Ovary (tissue), 9 donors: ENCODE results near the gene PRXL2B. TPM values are rescaled to one million over a fixed set of nuclear protein-coding genes. Genes with fewer than 3 reads are reported as not detected.
"Not testable (repeated sequence)": the region's sequence is repeated elsewhere in the genome, so short reads cannot be mapped to it uniquely, and the experiment has no call there.

Experiments
- DNase-seq, 5 donors: peaks; one replicate each; pipeline ENCODE4 v3.0.0-alpha.2; 2019 to 2020
- H3K27ac ChIP-seq, 2 donors: fragments of 200-600 bp; one replicate each; pipeline versions ENCODE4 v1.5.1 to v1.8.0; 2019 to 2022
- H3K27me3 ChIP-seq: fragments of 200-600 bp; one replicate; pipeline ENCODE4 v1.8.0; 2022
- H3K36me3 ChIP-seq: fragments of 200-600 bp; sonication (generic); one replicate; pipeline ENCODE4 v1.5.1; 2019
- H3K4me1 ChIP-seq: one replicate; pipeline ENCODE4 v1.8.1; 2013; ENCODE audit warnings: mild to moderate bottlenecking, moderate library complexity; ENCODE audit not compliant: insufficient read depth
- H3K4me3 ChIP-seq: fragments of 200-600 bp; sonication (generic); one replicate; pipeline ENCODE4 v1.5.1; 2017
- H3K9me3 ChIP-seq, 2 donors: fragments of 200-600 bp in 1 of 2; sonication (generic) in 1 of 2; one replicate each; pipeline versions ENCODE4 v1.5.1 to v1.8.1; 2013 to 2019; ENCODE audit warnings: mild to moderate bottlenecking in 1 of 2, moderate library complexity in 1 of 2
- EP300 ChIP-seq: sonication (generic); formaldehyde crosslinking; IDR thresholded peaks from one replicate; pipeline ENCODE4 v1.6.1; 2017; ENCODE audit warnings: antibody characterized with exemption
- POLR2A ChIP-seq: fragments of 450-650 bp; IDR thresholded peaks from one replicate; pipeline ENCODE4 v1.6.1; 2017; ENCODE audit warnings: antibody characterized with exemption, mild to moderate bottlenecking, moderate library complexity
- WGBS, 3 donors: extraction: QIAGEN DNeasy Blood & Tissue Kit in 1 of 3; methylation state at CpG; one replicate each; pipeline versions ENCODE4 v1.1.5 to v1.1.7; 2013 to 2017; 5-methylcytosine and 5-hydroxymethylcytosine counted together
- intact Hi-C, 4 donors: fragments of 100-400 bp; cut with DNase I; formaldehyde crosslinking; loops; one replicate each; pipeline versions ENCODE4 v1.11.0 to v1.15.1; 2022 to 2023
- polyA plus RNA-seq, 2 donors: library from polyadenylated mRNA; stranded (reverse); fragments of 200-250 nt in 1 of 2; fragments of 350-450 nt in 1 of 2; fragmentation: Illumina TruSeq in 1 of 2; extraction: RNeasy Lipid Tissue Mini Kit (QIAGEN cat#74804) in 1 of 2; gene quantifications; one replicate each; pipeline ENCODE4 v1.2.3, GENCODE V29; 2013 to 2014
- total RNA-seq, 7 donors: library from RNA; depleted of rRNA in 2 of 7; stranded (reverse); fragments of >200 nt in 2 of 7; fragmentation: NEBNext Ultra II Directional in 3 of 7; extraction: Animal tissue kit (Norgen Biotek cat#: 25700) in 3 of 7; gene quantifications; one replicate each; pipeline versions ENCODE4 v1.1.0 to v1.2.4, GENCODE V29; 2016 to 2023
- TF ChIP-seq, protein P1 (sequence below), 3 donors: fragments of 450-650 bp in 2 of 3; fragments of 200-600 bp in 1 of 3; IDR thresholded peaks; one replicate each; pipeline versions ENCODE4 v1.5.1 to v1.8.0; 2016 to 2022; ENCODE audit warnings: antibody characterized with exemption in 3 of 3, mild to moderate bottlenecking in 1 of 3
- donor health status: DM: no; HTN: no; CAD: no; lungs with moderate emphysema.
- donor health status: DM: no; HTN: no; CAD: no.
- donor health status: Bipolar disorder and iron deficiency.
- donor health status: DM: yes; HTN: yes; CAD: no.
- donor health status: DM: no; HTN: no; CAD: no.
- donor health status: DM: yes; HTN: yes; CAD: no.

PRXL2B gene
- total and polyA plus RNA-seq, 9 donors = 3.2 to 34.1 (median 14.7) TPM

DNA sequence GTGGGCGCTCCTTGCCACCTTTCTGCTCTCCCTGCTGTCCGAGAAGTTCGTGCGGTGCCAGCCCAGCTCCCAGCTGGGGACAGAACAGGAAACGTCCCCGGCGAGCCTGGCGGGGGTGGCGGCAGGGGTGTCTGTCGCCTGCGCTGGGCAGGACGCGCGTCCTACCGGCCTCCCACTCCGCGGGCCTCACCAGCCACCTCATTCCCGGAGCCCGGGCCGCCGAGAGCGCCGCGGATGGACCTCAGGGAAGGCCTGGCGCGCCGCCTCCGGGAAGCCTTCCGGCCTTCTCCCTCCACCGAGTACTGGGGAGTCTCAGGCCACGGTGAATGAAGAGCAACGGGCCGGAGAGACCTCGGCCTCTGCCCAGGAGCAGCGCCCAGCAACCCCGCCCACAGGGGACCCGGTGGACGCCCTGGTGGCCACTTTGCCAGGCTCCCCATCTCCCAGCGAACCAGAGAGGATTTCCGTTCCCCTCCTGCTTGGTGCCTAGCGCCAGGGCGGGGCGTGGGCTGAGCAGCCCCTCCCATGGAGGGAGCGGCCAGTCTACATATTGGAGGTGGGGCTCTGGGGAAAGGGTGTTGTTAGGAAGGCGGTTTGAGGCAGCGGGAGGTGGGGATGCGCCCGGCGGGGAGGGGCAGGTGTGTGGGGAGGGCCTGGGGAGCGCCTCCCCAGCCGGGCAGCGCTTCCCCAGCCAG is 39.9 kb upstream of the PRXL2B start:
- Histone ChIP-seq H3K27ac (peak overlapping the region in 1 of 2 donors; percentile 26), H3K9me3 (no peaks in the 10 kb centered on the region), H3K27me3 (no peaks in the 10 kb centered on the region), H3K36me3 (no peaks in the 10 kb centered on the region), H3K4me3 (peak overlapping the region; percentile 37), H3K4me1 (peaks cover 21% of the 10 kb centered on the region)
- TF ChIP-seq, protein P1, sequence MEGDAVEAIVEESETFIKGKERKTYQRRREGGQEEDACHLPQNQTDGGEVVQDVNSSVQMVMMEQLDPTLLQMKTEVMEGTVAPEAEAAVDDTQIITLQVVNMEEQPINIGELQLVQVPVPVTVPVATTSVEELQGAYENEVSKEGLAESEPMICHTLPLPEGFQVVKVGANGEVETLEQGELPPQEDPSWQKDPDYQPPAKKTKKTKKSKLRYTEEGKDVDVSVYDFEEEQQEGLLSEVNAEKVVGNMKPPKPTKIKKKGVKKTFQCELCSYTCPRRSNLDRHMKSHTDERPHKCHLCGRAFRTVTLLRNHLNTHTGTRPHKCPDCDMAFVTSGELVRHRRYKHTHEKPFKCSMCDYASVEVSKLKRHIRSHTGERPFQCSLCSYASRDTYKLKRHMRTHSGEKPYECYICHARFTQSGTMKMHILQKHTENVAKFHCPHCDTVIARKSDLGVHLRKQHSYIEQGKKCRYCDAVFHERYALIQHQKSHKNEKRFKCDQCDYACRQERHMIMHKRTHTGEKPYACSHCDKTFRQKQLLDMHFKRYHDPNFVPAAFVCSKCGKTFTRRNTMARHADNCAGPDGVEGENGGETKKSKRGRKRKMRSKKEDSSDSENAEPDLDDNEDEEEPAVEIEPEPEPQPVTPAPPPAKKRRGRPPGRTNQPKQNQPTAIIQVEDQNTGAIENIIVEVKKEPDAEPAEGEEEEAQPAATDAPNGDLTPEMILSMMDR (IDR thresholded peaks at IDR 0.05) = no peak
- TF ChIP-seq EP300 (no peak), POLR2A (no peak)
- WGBS, 3 donors = 1% methylated on average over 38 to 52 of the region's 52 CpGs
- intact Hi-C loops = loop anchor here (1.0 to 10.0 kb wide), 3 partner anchors 129 to 372 kb away; no protein-coding TSS in a partner anchor
- peak in 1 of 5 donors; percentile 65 for DNase-seq

DNA sequence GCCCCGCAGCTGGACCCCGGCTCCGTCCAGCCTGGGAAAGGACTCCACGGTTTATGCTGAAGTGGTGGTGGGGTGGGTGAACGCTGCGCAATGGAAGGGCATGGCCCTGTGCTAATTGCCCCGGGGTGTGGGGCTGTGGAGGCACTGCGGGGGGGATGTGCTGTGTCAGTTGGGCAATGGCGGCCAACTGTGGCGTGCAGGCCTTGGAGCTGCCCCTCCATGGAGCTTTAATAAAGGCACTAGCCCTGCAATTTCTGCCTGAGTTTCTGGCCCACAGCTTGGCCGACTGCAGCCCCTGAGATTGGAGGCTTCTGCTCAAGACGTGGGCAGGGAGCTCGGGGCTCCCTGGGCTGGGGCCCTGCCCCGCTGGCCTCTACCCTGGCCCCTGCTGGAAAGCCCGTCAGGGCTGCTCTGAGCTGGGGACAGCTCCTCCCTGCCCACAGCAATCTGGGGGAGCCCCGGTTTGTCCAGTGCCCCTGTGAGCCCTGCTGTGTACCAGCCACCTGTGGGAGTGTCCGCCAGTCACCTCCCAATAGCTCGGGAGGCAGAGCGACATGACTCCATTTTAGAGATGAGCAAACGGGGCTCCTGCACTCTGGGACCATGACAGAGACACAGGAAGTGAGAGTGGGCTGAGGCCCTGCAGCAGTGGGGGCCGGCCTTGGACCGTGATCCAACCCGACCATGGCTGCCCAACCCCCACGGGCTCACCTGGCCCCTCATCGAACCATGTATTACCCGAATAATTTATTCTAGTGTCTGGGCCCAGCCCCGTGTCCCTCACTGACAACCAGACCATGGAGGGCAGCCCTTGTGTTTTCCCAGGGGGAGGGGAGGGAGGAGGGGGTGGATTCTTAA is 39.1 kb upstream of the PRXL2B start:
- WGBS, 3 donors = 10 to 12% (median 11%) methylated on average over 26 to 27 of the region's 27 CpGs
- H3K4me1 ChIP-seq = peaks cover 21% of the 10 kb centered on the region
- H3K4me3 ChIP-seq = peak overlapping the region; percentile 37

DNA sequence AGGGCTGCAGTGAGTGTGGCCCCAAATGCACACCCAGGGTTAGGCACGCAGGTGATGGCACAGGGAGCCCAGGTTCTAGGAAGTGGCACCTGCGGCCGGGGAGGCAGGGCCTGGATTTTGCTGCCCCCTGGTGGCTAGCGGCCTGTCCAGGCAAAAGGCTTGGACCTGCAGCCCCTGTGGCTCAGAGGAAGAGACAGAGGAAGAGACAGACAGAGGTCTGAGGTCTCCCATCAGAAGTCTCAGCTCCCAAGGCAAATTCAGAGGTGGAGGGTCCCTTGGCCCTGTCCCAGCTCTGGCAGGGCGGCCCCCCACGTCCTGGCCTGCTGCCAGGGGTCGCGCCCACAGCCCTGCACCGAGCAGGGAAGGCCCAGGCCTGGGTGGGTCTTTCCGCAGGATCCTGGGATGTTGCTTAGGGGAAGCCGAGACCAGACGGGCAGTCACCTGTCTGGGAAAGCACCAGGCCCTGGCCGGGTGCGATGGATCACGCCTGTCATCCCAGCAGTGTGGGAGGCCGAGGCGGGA is 38.4 kb upstream of the PRXL2B start:
- peaks cover 21% of the 10 kb centered on the region for H3K4me1 ChIP-seq
- 7 to 12% (median 11%) methylated on average over 17 of the region's 17 CpGs for WGBS, 3 donors
- peak; percentile 71 to 86 (median 82) for DNase-seq

More for the DNA sequence above, 39.1 kb upstream of the PRXL2B start:
- Histone ChIP-seq H3K27me3 (no peaks in the 10 kb centered on the region), H3K36me3 (no peaks in the 10 kb centered on the region), H3K9me3 (no peaks in the 10 kb centered on the region), H3K27ac (peak overlapping the region; percentile 6 to 44)
- DNase-seq = no peak
- TF ChIP-seq POLR2A (no peak), EP300 (no peak)
- TF ChIP-seq, protein P1 (IDR thresholded peaks at IDR 0.05) = no peak
- intact Hi-C loops = loop anchor here (1.0 to 10.0 kb wide), 5 partner anchors 130 to 373 kb away; no protein-coding TSS in a partner anchor

DNA sequence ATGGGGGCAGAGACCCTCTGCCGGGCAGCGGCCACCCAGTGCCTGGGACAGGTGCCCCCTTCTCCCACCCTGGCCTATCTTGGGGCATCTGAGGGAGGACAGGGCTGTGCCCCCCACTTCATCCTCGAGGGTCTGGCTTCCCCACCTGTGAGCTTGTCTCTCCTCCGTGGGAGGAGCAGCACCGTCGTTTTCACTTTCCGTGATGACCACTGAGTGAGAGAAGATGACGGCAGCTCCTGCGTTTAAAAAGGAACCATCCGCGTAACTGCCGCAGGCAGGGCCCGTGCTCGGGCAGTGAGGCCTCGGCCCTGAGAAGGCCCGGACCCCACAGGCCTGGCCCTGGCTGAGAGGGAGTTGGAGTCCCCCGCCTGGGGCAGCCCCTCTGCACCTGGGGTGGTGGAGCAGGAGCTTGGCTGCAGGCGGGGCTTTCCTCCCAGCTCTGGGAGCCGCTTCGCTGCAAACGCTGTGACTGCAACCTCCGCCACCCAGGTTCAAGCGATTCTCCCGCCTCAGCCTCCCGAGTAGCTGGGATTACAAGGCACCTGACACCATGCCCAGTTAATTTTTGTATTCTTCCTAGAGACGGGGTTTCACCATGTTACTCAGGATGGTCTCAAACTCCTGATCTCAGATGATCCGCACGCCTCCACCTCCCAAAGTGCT is 37.1 kb upstream of the PRXL2B start:
- H3K4me3 ChIP-seq, H3K27me3 ChIP-seq, DNase-seq, H3K36me3 ChIP-seq, H3K9me3 ChIP-seq: not testable (repeated sequence)
- WGBS, 3 donors = 81 to 87% (median 82%) methylated on average over 24 to 25 of the region's 28 CpGs
- intact Hi-C loops = loop anchor here (5.0 to 10.0 kb wide), 3 partner anchors 132 to 1645 kb away; no protein-coding TSS in a partner anchor
- peaks cover 20% of the 10 kb centered on the region for H3K4me1 ChIP-seq
- peak overlapping the region; percentile 44 to 61 for H3K27ac ChIP-seq

More for the DNA sequence above, 38.4 kb upstream of the PRXL2B start:
- TF ChIP-seq POLR2A (peak; percentile 14), EP300 (no peak)
- TF ChIP-seq, protein P1 (IDR thresholded peaks at IDR 0.05) = peak; percentile 84 to 90 (median 88)
- intact Hi-C loops = loop anchor here (1.0 to 10.0 kb wide), 4 partner anchors 131 to 373 kb away; no protein-coding TSS in a partner anchor
- peak overlapping the region; percentile 44 to 61 for H3K27ac ChIP-seq
- no peaks in the 10 kb centered on the region for H3K27me3 ChIP-seq
- no peaks in the 10 kb centered on the region for H3K9me3 ChIP-seq
- H3K36me3 ChIP-seq = no peaks in the 10 kb centered on the region
- H3K4me3 ChIP-seq = peak overlapping the region; percentile 28

DNA sequence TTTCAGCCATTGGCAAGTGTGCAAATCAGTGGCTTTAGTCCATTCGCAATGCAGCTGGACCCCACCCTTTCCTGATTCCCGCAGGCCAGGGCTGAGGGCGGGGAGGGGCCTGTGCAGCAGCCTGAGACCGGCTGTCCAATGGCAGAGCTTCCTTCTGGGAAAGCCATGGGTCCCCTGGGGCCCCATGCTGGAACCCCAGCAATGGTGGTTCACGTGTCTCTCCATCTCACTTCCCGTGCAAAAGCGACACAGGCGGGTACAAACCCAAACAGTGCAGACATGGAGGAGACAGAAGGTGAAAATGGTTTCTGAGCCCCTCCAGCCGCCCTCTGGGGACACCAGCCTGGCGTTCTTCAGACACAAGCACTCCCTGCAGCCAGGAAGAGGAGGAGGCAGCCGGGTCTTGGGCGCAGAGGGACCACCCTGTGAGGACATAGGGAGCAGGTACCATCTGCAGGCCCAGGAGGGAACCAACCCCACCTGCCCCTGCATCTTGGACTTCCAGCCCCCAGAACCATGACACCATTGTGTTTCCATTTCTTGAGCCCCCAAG is 36.2 kb upstream of the PRXL2B start:
- not testable (repeated sequence) for H3K27me3 ChIP-seq, H3K4me3 ChIP-seq, H3K9me3 ChIP-seq, DNase-seq, H3K36me3 ChIP-seq, H3K27ac ChIP-seq
- H3K4me1 ChIP-seq = peaks cover 12% of the 10 kb centered on the region
- 67 to 80% (median 77%) methylated on average over 11 to 12 of the region's 12 CpGs for WGBS, 3 donors
- intact Hi-C loops = loop anchor here in 1 of 4 donors (10.0 kb wide), 1 partner anchor 1646 kb away; no protein-coding TSS in a partner anchor

DNA sequence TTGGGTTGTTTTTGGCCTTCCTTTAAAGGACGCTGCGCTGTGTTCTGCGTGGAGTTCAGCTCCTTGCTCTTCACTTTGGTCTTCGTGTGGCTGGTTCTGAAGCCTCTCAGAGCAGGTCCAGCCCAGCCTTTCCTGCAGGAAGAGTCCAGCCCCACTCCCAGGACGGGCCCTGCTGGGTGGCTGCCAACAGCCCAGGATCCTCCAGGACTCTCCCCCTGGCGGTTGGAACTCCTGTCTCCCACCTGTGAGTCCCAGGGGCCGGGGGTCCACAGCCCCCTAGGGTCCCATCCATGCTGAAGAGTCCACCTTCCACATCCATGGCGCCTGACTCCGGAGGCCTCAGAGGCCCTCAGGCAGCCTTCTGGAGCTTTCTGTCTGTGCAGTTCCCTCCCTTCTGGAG is 35.0 kb upstream of the PRXL2B start:
- WGBS, 3 donors = 63 to 66% (median 65%) methylated on average over 9 of the region's 9 CpGs
- peaks cover 12% of the 10 kb centered on the region for H3K4me1 ChIP-seq
- not testable (repeated sequence) for DNase-seq, H3K27me3 ChIP-seq, H3K27ac ChIP-seq, H3K4me3 ChIP-seq, H3K36me3 ChIP-seq, H3K9me3 ChIP-seq
- intact Hi-C loops = loop anchor here in 1 of 4 donors (10.0 kb wide), 1 partner anchor 1647 kb away; no protein-coding TSS in a partner anchor
